Keratinocyte (primary cell): ENCODE data around the gene BBS9. TPM values are rescaled to one million over a fixed set of nuclear protein-coding genes. Genes with fewer than 3 reads are reported as not detected.

Experiments used
- DNase-seq: peaks from one replicate; pipeline ENCODE4 v3.0.0-alpha.2; 2011; ENCODE audit warnings: low read depth, missing footprints, low spot score
- FAIRE-seq: peaks from 2 replicates; lab custom pipeline; 2011; peaks lifted over from hg19 to GRCh38; lab: Jason Lieb, UNC
- H2AFZ ChIP-seq: 2 replicates; pipeline ENCODE4 v1.6.0; 2012; ENCODE audit warnings: low read length, control low read depth, inconsistent platforms; ENCODE audit not compliant: control insufficient read depth
- H3K27ac ChIP-seq: 2 replicates; pipeline ENCODE4 v1.5.1; 2011; ENCODE audit warnings: low read length; ENCODE audit not compliant: control insufficient read depth, insufficient read depth
- H3K27me3 ChIP-seq: 3 replicates; pipeline ENCODE4 v1.6.0; 2011; ENCODE audit warnings: low read length; ENCODE audit not compliant: control insufficient read depth, insufficient read depth; ENCODE audit errors: extremely low read depth
- H3K36me3 ChIP-seq, 2 experiments: 2 replicates in 1 of 2; 3 replicates in 1 of 2; pipeline ENCODE4 v1.5.1; 2011; ENCODE audit warnings: low read length in 2 of 2, mild to moderate bottlenecking in 1 of 2; ENCODE audit not compliant: control insufficient read depth in 2 of 2, insufficient read depth in 2 of 2; ENCODE audit errors: extremely low read depth in 1 of 2
- H3K4me1 ChIP-seq: 3 replicates; pipeline ENCODE4 v1.5.1; 2011; ENCODE audit warnings: low read length; ENCODE audit not compliant: control insufficient read depth, insufficient read depth; ENCODE audit errors: extremely low read depth
- H3K4me2 ChIP-seq: 3 replicates; pipeline ENCODE4 v1.6.0; 2011; ENCODE audit warnings: low read depth, low read length; ENCODE audit not compliant: control insufficient read depth, insufficient read depth; ENCODE audit errors: extremely low read depth
- H3K4me3 ChIP-seq, 3 experiments: fragments of 200-600 bp in 1 of 3; sonication (generic) in 1 of 3; 2 replicates in 2 of 3; 3 replicates in 1 of 3; pipeline ENCODE4 v1.5.1; 2011 to 2016; ENCODE audit warnings: low read length in 3 of 3, mild to moderate bottlenecking in 3 of 3, control low read depth in 2 of 3, inconsistent platforms in 1 of 3, low read depth in 1 of 3, mixed read lengths in 1 of 3, mixed run types in 1 of 3, moderate library complexity in 1 of 3; ENCODE audit not compliant: control insufficient read depth in 2 of 3, insufficient read depth in 2 of 3; ENCODE audit errors: extremely low read depth in 1 of 3
- H3K79me2 ChIP-seq: 2 replicates; pipeline ENCODE4 v1.6.0; 2012; ENCODE audit warnings: low read length; ENCODE audit not compliant: control insufficient read depth, insufficient read depth
- H3K9ac ChIP-seq: 3 replicates; pipeline ENCODE4 v1.6.0; 2011; ENCODE audit warnings: low read length; ENCODE audit not compliant: control insufficient read depth, insufficient read depth; ENCODE audit errors: extremely low read depth
- H3K9me1 ChIP-seq: 3 replicates; pipeline ENCODE4 v1.6.0; 2011; ENCODE audit warnings: low read length; ENCODE audit not compliant: control insufficient read depth, insufficient read depth; ENCODE audit errors: extremely low read depth
- H3K9me3 ChIP-seq: 2 replicates; pipeline ENCODE4 v1.5.1; 2012; ENCODE audit warnings: low read depth, low read length; ENCODE audit not compliant: control insufficient read depth
- H4K20me1 ChIP-seq: 3 replicates; pipeline ENCODE4 v1.6.0; 2011; ENCODE audit warnings: low read length; ENCODE audit not compliant: control insufficient read depth, insufficient read depth; ENCODE audit errors: extremely low read depth
- CTCF ChIP-seq, 3 experiments: IDR thresholded peaks in 1 of 3; conservative IDR thresholded peaks in 1 of 3; optimal IDR thresholded peaks in 1 of 3; 2 replicates in 2 of 3; 3 replicates in 1 of 3; pipeline versions ENCODE3 to v1.5.1; 2011; ENCODE audit warnings: low read length in 3 of 3, mild to moderate bottlenecking in 3 of 3, moderate library complexity in 2 of 3, control low read depth in 1 of 3, inconsistent platforms in 1 of 3; ENCODE audit not compliant: insufficient read depth in 2 of 3; ENCODE audit errors: extremely low read depth in 1 of 3
- EZH2 ChIP-seq: IDR thresholded peaks from one replicate; pipeline ENCODE4 v1.6.1; 2012; ENCODE audit warnings: inconsistent platforms, mild to moderate bottlenecking, low read length, moderate library complexity
- dilution Hi-C: fragments of 300-500 bp; cut with MboI; formaldehyde crosslinking; loops from one replicate; pipeline ENCODE4 v1.7.0; 2020; ENCODE audit warnings: low sequenced_read_pairs; ENCODE audit not compliant: extremely low pct_ligation_motif_present
- polyA plus RNA-seq, 5 experiments: library from polyadenylated mRNA; depleted of rRNA in 3 of 5; stranded (reverse) in 3 of 5; stranded (forward) in 1 of 5; unstranded in 1 of 5; fragments of >200 nt; gene quantifications; 1 replicate in 1 of 5; 2 replicates in 3 of 5; 3 replicates in 1 of 5; pipeline versions ENCODE4 v1.2.1 to v1.2.3, GENCODE V29; 2011 to 2012; ENCODE audit warnings: missing spikeins in 2 of 5, low read depth in 1 of 5, low replicate concordance in 1 of 5

Gene BBS9
- polyA plus RNA-seq, 1 donor (not counting 4 experiments of a cell fraction or from before 2014, with no cell fraction given): 7.6 TPM

GRCh38 chr7:33143996-33144718 is 14.8 kb downstream of the BBS9 start:
- DNase-seq (no peak), FAIRE-seq (peak; percentile 51)
- no peaks in the 10 kb centered on the region for H3K9me1 ChIP-seq
- no peak for TF ChIP-seq EZH2
- H3K36me3 ChIP-seq: no peaks in the 10 kb centered on the region
- no peaks in the 10 kb centered on the region for H3K79me2 ChIP-seq
- H3K9ac ChIP-seq: no peak overlapping the region
- no peak overlapping the region for H3K4me2 ChIP-seq
- no peak overlapping the region for H3K4me3 ChIP-seq
- no peak overlapping the region for H3K27ac ChIP-seq
- no peaks in the 10 kb centered on the region for H3K4me1 ChIP-seq
- dilution Hi-C loops: no loop called here
- no peaks in the 10 kb centered on the region for H3K27me3 ChIP-seq
- H3K9me3 ChIP-seq: no peaks in the 10 kb centered on the region
- no peaks in the 10 kb centered on the region for H4K20me1 ChIP-seq
- no peak overlapping the region for H2AFZ ChIP-seq

- dilution Hi-C loops: no loop called here
- Histone ChIP-seq H3K4me2 (no peak overlapping the region), H3K9ac (no peak overlapping the region), H2AFZ (no peak overlapping the region), H3K9me1 (no peaks in the 10 kb centered on the region), H4K20me1 (no peaks in the 10 kb centered on the region), H3K36me3 (no peaks in the 10 kb centered on the region), H3K79me2 (no peaks in the 10 kb centered on the region), H3K4me3 (no peak overlapping the region), H3K9me3 (no peaks in the 10 kb centered on the region), H3K27me3 (no peaks in the 10 kb centered on the region), H3K27ac (no peak overlapping the region), H3K4me1 (no peaks in the 10 kb centered on the region)
- TF ChIP-seq EZH2 (no peak), CTCF (optimal IDR thresholded peaks at IDR 0.05 in 1 of 3, IDR thresholded peaks at IDR 0.05 in 1 of 3, conservative IDR thresholded peaks at IDR 0.05 in 1 of 3; ENCODE audit: extremely low read depth in 1 of 3, insufficient read depth in 2 of 3, low read length in 3 of 3) (no peak)
- DNase-seq (no peak), FAIRE-seq (no peak)
Measured at GRCh38 chr7:33145156-33145555, 15.8 kb downstream of the BBS9 start.

GRCh38 chr7:33152087-33152486 is 22.7 kb downstream of the BBS9 start:
- DNase-seq (no peak), FAIRE-seq (no peak)
- Histone ChIP-seq H3K27me3 (no peaks in the 10 kb centered on the region), H3K4me1 (no peaks in the 10 kb centered on the region), H2AFZ (no peak overlapping the region), H3K36me3 (no peaks in the 10 kb centered on the region), H3K9ac (no peak overlapping the region), H3K27ac (no peak overlapping the region), H3K79me2 (no peaks in the 10 kb centered on the region), H4K20me1 (no peaks in the 10 kb centered on the region), H3K9me1 (no peaks in the 10 kb centered on the region), H3K9me3 (no peaks in the 10 kb centered on the region), H3K4me2 (no peak overlapping the region), H3K4me3 (no peak overlapping the region)
- dilution Hi-C loops: no loop called here
- no peak for TF ChIP-seq CTCF (optimal IDR thresholded peaks at IDR 0.05 in 1 of 3, IDR thresholded peaks at IDR 0.05 in 1 of 3, conservative IDR thresholded peaks at IDR 0.05 in 1 of 3; ENCODE audit: extremely low read depth in 1 of 3, insufficient read depth in 2 of 3, low read length in 3 of 3)
- no peak for TF ChIP-seq EZH2
